ENCODE results near the gene MYH6. TPM values are rescaled to one million over a fixed set of nuclear protein-coding genes. Genes with fewer than 3 reads are reported as not detected.
A peak's percentile ranks its signal among the peaks of the same experiment; 100 is the strongest.

MYH6 gene
- total and polyA plus RNA-seq, 2 of the 13 experiments (the other 11 are each of a cell fraction or from before 2014, with no cell fraction given), result 0.01 TPM; not detected in 1

- TF ChIP-seq ZNF574 (CRISPR knock-in tag; IDR thresholded peaks at IDR 0.05) (peak; percentile 42; the same call in 1 of the 2 replicates), ISL2 (CRISPR knock-in tag; IDR thresholded peaks at IDR 0.05) (no peak), SRSF9 (IDR thresholded peaks at IDR 0.05; ENCODE audit: borderline replicate concordance, insufficient read depth, low read depth, low read length, poor library complexity, severe bottlenecking) (no peak), ETV5 (CRISPR knock-in tag; IDR thresholded peaks at IDR 0.05; ENCODE audit: borderline replicate concordance) (no peak), ZSCAN12 (CRISPR knock-in tag; IDR thresholded peaks at IDR 0.05) (no peak), RBFOX2 (IDR thresholded peaks at IDR 0.05; ENCODE audit: low read depth, low read length) (no peak), ERF (CRISPR knock-in tag; IDR thresholded peaks at IDR 0.05) (peak; percentile 50), GPBP1L1 (CRISPR knock-in tag; IDR thresholded peaks at IDR 0.05) (no peak), ZFP41 (CRISPR knock-in tag; IDR thresholded peaks at IDR 0.05; ENCODE audit: borderline replicate concordance) (no peak), MEIS2 (CRISPR knock-in tag; IDR thresholded peaks at IDR 0.05) (peak; percentile 62; the same call in 1 of the 2 replicates), GMEB2 (CRISPR knock-in tag; IDR thresholded peaks at IDR 0.05; ENCODE audit: low read depth) (no peak)
- TF ChIP-seq, protein P1, sequence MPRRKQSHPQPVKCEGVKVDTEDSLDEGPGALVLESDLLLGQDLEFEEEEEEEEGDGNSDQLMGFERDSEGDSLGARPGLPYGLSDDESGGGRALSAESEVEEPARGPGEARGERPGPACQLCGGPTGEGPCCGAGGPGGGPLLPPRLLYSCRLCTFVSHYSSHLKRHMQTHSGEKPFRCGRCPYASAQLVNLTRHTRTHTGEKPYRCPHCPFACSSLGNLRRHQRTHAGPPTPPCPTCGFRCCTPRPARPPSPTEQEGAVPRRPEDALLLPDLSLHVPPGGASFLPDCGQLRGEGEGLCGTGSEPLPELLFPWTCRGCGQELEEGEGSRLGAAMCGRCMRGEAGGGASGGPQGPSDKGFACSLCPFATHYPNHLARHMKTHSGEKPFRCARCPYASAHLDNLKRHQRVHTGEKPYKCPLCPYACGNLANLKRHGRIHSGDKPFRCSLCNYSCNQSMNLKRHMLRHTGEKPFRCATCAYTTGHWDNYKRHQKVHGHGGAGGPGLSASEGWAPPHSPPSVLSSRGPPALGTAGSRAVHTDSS (CRISPR knock-in tag; conservative IDR thresholded peaks at IDR 0.05), result no peak
- TF ChIP-seq, protein P2, sequence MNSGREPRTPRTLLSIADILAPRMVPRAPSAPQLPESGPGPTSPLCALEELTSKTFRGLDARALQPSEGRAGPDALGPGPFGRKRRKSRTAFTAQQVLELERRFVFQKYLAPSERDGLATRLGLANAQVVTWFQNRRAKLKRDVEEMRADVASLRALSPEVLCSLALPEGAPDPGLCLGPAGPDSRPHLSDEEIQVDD (CRISPR knock-in tag; IDR thresholded peaks at IDR 0.05; ENCODE audit: borderline replicate concordance), result 0 out of 2 replicates have a peak, but pooled peaks have one; percentile 58
- TF ChIP-seq, protein P3, sequence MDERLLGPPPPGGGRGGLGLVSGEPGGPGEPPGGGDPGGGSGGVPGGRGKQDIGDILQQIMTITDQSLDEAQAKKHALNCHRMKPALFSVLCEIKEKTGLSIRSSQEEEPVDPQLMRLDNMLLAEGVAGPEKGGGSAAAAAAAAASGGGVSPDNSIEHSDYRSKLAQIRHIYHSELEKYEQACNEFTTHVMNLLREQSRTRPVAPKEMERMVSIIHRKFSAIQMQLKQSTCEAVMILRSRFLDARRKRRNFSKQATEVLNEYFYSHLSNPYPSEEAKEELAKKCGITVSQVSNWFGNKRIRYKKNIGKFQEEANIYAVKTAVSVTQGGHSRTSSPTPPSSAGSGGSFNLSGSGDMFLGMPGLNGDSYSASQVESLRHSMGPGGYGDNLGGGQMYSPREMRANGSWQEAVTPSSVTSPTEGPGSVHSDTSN (CRISPR knock-in tag; IDR thresholded peaks at IDR 0.05), result peak; percentile 22; the same call in 1 of the 2 replicates
Measured at GRCh38 chr14:23435543-23436326, 27.7 kb upstream of the MYH6 start, which contains the start of gene MYH7 (continued).
